ENCODE measurements around the gene ASB10. TPM values are rescaled to one million over a fixed set of nuclear protein-coding genes. Genes with fewer than 3 reads are reported as not detected.
A peak's percentile ranks its signal among the peaks of the same experiment; 100 is the strongest.

The ASB10 gene
- total and polyA plus RNA-seq, 2 of the 8 experiments (the other 6 are each of a cell fraction or from before 2014, with no cell fraction given), result not detected

DNA sequence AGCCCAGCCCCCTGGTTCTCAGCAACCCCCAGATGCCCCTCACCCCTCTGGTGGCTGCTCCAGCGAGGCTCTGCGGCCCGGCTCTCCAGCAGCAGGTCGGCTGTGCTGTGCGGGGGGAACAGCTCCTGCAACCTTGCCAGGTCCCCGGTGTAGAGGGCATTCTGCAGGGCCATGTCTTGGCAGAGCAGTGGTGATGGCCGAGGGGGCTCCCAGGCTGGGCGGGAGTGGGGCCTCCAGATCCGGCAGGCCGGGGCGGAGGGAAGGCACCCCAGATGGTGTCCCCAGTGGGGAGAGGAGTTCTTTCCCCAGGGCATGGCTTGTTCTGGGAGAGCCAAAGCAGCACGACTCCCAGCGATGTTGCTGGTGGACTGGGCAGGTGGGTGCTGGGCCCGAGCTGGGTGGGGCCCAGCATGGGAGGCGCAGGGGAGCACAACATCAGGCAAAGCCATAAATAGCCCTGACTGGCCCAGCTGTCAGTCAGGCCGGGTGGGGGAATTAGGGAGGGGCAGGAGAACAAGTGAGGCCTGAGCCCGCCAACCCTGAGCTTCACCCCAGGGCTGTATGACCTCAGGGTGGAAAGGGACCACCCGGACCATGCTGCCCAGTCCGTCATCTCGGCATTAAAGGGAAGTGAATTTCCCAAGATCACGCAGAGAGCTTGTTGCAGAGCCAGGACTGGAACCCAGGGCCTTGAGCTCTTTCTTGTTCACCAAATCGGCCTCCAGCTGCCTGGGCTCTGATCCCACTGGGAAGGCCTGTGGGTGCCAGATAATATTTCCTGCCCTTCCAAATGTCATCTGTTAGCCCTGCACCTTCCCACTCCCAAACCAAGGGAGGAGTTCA is 580 bp upstream of the ASB10 start:
- TF ChIP-seq CBX5 (IDR thresholded peaks at IDR 0.05; ENCODE audit: low read depth, low read length), result no peak
- TF ChIP-seq MAFK (IDR thresholded peaks at IDR 0.05; ENCODE audit: low read depth, low read length), result no peak
- TF ChIP-seq YY1 (IDR thresholded peaks at IDR 0.05; ENCODE audit: low read depth, low read length), result no peak
- TF ChIP-seq SIRT6 (IDR thresholded peaks at IDR 0.05; ENCODE audit: low read length), result no peak

More for the DNA sequence above, 580 bp upstream of the ASB10 start:
- Histone ChIP-seq H3K14ac (ENCODE audit: insufficient read length) (no peak overlapping the region), H3K9me3 (ENCODE audit: insufficient read depth in 2 of 2, low read depth in 1 of 2, low read length in 1 of 2) (no peaks in the 10 kb centered on the region), H3K79me2 (ENCODE audit: control insufficient read depth in 1 of 2, insufficient read depth in 2 of 2, low read length in 2 of 2) (no peaks in the 10 kb centered on the region), H3K56ac (replicated peaks; ENCODE audit: insufficient read length, low read depth, low read length) (no peak overlapping the region), H2BK15ac (ENCODE audit: low read length) (0 out of 2 replicates have a peak overlapping the region, but pooled peaks have one; percentile 46), H2AK5ac (ENCODE audit: low read depth, low read length) (no peak overlapping the region), H3K23ac (ENCODE audit: insufficient read length) (no peak overlapping the region), H3K27ac (ENCODE audit: low read depth, low read length) (no peak overlapping the region), H3K4me2 (ENCODE audit: insufficient read depth in 1 of 2, low read depth in 2 of 2, low read length in 2 of 2) (no peak overlapping the region), H4K91ac (replicated peaks; ENCODE audit: insufficient read length, low read length) (no peak overlapping the region), H4K5ac (ENCODE audit: insufficient read length, low read depth, low read length) (no peak overlapping the region), H3K4me3 (ENCODE audit: extremely low read depth in 1 of 4, insufficient read depth in 2 of 4, low read depth in 3 of 4, low read length in 4 of 4) (no peak overlapping the region), H4K20me1 (replicated peaks in 1 of 2; ENCODE audit: control insufficient read depth in 1 of 2, insufficient read depth in 2 of 2, low read length in 2 of 2) (no peaks in the 10 kb centered on the region), H3K9ac (replicated peaks in 1 of 4; ENCODE audit: extremely low read depth in 1 of 4, low read depth in 3 of 4, low read length in 3 of 4) (no peak overlapping the region), H2BK12ac (ENCODE audit: low read depth, low read length) (no peak overlapping the region), H2AFZ (ENCODE audit: low read length) (no peak overlapping the region), H3K79me1 (ENCODE audit: low read depth, low read length) (no peaks in the 10 kb centered on the region), H2BK5ac (ENCODE audit: low read depth, low read length) (no peak overlapping the region), H3K4ac (replicated peaks; ENCODE audit: insufficient read length, low read depth, low read length) (no peak overlapping the region), H3K18ac (ENCODE audit: extremely low read depth, low read length) (no peak overlapping the region), H3K4me1 (replicated peaks in 1 of 4; ENCODE audit: control insufficient read depth in 3 of 4, insufficient read depth in 4 of 4, low read length in 3 of 4) (no peaks in the 10 kb centered on the region), H3K36me3 (ENCODE audit: control insufficient read depth in 2 of 4, insufficient read depth in 4 of 4, low read length in 3 of 4) (no peaks in the 10 kb centered on the region), H3K23me2 (ENCODE audit: low read depth, low read length) (no peaks in the 10 kb centered on the region), H3K27me3 (replicated peaks in 1 of 4; ENCODE audit: control insufficient read depth in 3 of 4, extremely low read depth in 1 of 4, insufficient read depth in 3 of 4, low read length in 3 of 4) (no peaks in the 10 kb centered on the region), H2BK20ac (ENCODE audit: low read length) (no peak overlapping the region), H2BK120ac (replicated peaks; ENCODE audit: low read depth, low read length) (no peak overlapping the region), H4K8ac (ENCODE audit: extremely low read depth, insufficient read depth, low read length) (no peak overlapping the region; the same call in 1 of the 2 replicates)
- POLR2A ChIA-PET (ENCODE audit: partially characterized antibody), result interaction anchor here (0.5 to 1.1 kb wide), 3 partner anchors 12 to 34 kb away, joined by 3 to 4 read pairs (median 3); no protein-coding TSS in a partner anchor
- CTCF ChIA-PET (ENCODE audit: partially characterized antibody), result interaction anchor here (0.6 to 1.4 kb wide), 4 partner anchors 9 to 605 kb away, joined by 3 read pairs; no protein-coding TSS in a partner anchor
- no peak for FAIRE-seq
- WGBS, 2 experiments (ENCODE audit: extremely low coverage in 1 of 2, insufficient coverage in 1 of 2, insufficient read length in 1 of 2, insufficient replicate concordance in 2 of 2, low coverage in 1 of 2, low lambda C conversion rate in 2 of 2, missing lambda C conversion rate in 1 of 2), result 83% methylated on average over 16 of the region's 22 CpGs; no CpG with 5 or more reads in 1 of the 2 experiments
- DNase-seq (ENCODE audit: low read depth in 1 of 2, low spot score in 2 of 2), result no peak
